ENCODE results near the gene ZSWIM6. TPM values are rescaled to one million over a fixed set of nuclear protein-coding genes. Genes with fewer than 3 reads are reported as not detected.

ZSWIM6 gene
- total and polyA plus RNA-seq, 2 experiments from 2014 or later: 3.9 to 6.0 TPM

DNA sequence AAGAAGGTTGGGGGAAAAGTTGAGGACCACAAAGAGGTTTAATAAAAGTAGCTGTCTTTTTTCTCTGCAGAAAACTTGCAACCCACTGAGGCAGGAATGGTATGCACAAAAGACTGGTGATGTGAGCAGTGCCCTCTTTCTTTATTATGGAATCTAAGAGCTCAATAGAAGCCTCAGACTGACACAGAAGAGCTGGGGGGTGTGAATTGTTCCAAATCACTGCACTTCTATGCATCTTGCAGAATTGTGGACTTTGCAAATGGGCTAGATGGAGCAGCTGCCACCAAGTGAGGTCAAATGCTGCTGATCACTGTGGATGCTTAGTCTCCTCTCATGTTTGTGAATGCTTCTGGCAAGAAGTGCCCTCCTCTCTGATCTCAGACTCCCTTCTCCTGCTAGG is 227.1 kb downstream of the ZSWIM6 start (continued):
- TF ChIP-seq, protein P1, sequence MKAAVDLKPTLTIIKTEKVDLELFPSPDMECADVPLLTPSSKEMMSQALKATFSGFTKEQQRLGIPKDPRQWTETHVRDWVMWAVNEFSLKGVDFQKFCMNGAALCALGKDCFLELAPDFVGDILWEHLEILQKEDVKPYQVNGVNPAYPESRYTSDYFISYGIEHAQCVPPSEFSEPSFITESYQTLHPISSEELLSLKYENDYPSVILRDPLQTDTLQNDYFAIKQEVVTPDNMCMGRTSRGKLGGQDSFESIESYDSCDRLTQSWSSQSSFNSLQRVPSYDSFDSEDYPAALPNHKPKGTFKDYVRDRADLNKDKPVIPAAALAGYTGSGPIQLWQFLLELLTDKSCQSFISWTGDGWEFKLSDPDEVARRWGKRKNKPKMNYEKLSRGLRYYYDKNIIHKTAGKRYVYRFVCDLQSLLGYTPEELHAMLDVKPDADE (IDR thresholded peaks at IDR 0.05): no peak
- TF ChIP-seq POLR2AphosphoS5 (IDR thresholded peaks at IDR 0.05; ENCODE audit: low read depth): no peak
- no peak for TF ChIP-seq CREB1 (CRISPR knock-in tag; IDR thresholded peaks at IDR 0.05; ENCODE audit: low read depth)
- TF ChIP-seq NANOG (IDR thresholded peaks at IDR 0.05; ENCODE audit: borderline replicate concordance): no peak
- TF ChIP-seq, protein P2, sequence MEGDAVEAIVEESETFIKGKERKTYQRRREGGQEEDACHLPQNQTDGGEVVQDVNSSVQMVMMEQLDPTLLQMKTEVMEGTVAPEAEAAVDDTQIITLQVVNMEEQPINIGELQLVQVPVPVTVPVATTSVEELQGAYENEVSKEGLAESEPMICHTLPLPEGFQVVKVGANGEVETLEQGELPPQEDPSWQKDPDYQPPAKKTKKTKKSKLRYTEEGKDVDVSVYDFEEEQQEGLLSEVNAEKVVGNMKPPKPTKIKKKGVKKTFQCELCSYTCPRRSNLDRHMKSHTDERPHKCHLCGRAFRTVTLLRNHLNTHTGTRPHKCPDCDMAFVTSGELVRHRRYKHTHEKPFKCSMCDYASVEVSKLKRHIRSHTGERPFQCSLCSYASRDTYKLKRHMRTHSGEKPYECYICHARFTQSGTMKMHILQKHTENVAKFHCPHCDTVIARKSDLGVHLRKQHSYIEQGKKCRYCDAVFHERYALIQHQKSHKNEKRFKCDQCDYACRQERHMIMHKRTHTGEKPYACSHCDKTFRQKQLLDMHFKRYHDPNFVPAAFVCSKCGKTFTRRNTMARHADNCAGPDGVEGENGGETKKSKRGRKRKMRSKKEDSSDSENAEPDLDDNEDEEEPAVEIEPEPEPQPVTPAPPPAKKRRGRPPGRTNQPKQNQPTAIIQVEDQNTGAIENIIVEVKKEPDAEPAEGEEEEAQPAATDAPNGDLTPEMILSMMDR (conservative IDR thresholded peaks at IDR 0.05; ENCODE audit: low read depth in 2 of 2): no peak
- TF ChIP-seq ZNF331 (CRISPR knock-in tag; IDR thresholded peaks at IDR 0.05; ENCODE audit: low read depth): no peak

DNA sequence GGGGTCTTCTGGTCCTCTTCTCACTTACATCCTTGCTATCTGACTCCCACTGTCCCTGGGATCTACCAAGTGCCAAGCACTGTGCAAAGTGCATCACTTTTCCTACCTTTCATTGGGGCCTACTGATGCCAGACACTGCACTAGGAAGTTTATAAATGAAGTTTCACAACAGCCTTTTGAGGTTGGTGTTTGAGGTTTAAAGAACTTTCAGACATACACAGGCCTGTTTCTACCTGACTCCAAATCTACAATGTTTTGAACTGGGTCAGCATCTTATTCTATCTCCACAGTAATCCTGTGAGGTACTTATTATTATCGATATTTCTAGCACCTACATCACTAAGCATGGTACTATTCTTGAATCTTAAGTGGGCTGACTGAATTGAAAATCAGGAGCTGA is 227.7 kb downstream of the ZSWIM6 start:
- Histone ChIP-seq H3K27ac (ENCODE audit: low read depth) (no peak overlapping the region), H2AFZ (no peak overlapping the region), H3K79me2 (replicated peaks; ENCODE audit: insufficient read depth) (no peaks in the 10 kb centered on the region), H3K9me2 (ENCODE audit: insufficient read depth) (peaks cover 9% of the 10 kb centered on the region; the same call in 1 of the 2 replicates), H4K20me1 (replicated peaks; ENCODE audit: insufficient read depth) (no peaks in the 10 kb centered on the region), H3K36me3 (ENCODE audit: insufficient read depth) (0 out of 2 replicates have a peak, but pooled peaks cover under 1% of the 10 kb centered on the region), H3K4me1 (ENCODE audit: insufficient read depth) (no peaks in the 10 kb centered on the region), H3K4me2 (no peak overlapping the region), H3F3A (replicated peaks; ENCODE audit: low read depth) (no peaks in the 10 kb centered on the region), H3K27me3 (ENCODE audit: insufficient read depth) (no peaks in the 10 kb centered on the region), H3K4me3 (no peak overlapping the region)
- H3K9me3 Mint-ChIP-seq: peaks cover 7% of the 10 kb centered on the region
- DNase-seq (ENCODE audit: low spot score) (no peak), ATAC-seq (no peak)
- peaks cover 9% of the 10 kb centered on the region for H3K36me3 Mint-ChIP-seq (ENCODE audit: low read depth)
- H3K4me1 Mint-ChIP-seq: peaks cover 4% of the 10 kb centered on the region; the same call in 2 of the 3 replicates
- H3K27ac Mint-ChIP-seq: no peak overlapping the region
- H3K27me3 Mint-ChIP-seq (ENCODE audit: insufficient read depth, low read depth, poor library complexity): peaks cover 3% of the 10 kb centered on the region
- TF ChIP-seq STAT1 (IDR thresholded peaks at IDR 0.05; ENCODE audit: unreplicated experiment) (no peak), POLR2AphosphoS5 (IDR thresholded peaks at IDR 0.05; ENCODE audit: low read depth) (no peak), ZNF114 (CRISPR knock-in tag; IDR thresholded peaks at IDR 0.05) (no peak)
- TF ChIP-seq, protein P3, sequence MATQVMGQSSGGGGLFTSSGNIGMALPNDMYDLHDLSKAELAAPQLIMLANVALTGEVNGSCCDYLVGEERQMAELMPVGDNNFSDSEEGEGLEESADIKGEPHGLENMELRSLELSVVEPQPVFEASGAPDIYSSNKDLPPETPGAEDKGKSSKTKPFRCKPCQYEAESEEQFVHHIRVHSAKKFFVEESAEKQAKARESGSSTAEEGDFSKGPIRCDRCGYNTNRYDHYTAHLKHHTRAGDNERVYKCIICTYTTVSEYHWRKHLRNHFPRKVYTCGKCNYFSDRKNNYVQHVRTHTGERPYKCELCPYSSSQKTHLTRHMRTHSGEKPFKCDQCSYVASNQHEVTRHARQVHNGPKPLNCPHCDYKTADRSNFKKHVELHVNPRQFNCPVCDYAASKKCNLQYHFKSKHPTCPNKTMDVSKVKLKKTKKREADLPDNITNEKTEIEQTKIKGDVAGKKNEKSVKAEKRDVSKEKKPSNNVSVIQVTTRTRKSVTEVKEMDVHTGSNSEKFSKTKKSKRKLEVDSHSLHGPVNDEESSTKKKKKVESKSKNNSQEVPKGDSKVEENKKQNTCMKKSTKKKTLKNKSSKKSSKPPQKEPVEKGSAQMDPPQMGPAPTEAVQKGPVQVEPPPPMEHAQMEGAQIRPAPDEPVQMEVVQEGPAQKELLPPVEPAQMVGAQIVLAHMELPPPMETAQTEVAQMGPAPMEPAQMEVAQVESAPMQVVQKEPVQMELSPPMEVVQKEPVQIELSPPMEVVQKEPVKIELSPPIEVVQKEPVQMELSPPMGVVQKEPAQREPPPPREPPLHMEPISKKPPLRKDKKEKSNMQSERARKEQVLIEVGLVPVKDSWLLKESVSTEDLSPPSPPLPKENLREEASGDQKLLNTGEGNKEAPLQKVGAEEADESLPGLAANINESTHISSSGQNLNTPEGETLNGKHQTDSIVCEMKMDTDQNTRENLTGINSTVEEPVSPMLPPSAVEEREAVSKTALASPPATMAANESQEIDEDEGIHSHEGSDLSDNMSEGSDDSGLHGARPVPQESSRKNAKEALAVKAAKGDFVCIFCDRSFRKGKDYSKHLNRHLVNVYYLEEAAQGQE (IDR thresholded peaks at IDR 0.05; ENCODE audit: unreplicated experiment): no peak
- no peak overlapping the region for H3K4me3 Mint-ChIP-seq

All from GM23338 (cell line).